ENCODE data around the gene TTBK1. TPM values are rescaled to one million over a fixed set of nuclear protein-coding genes. Genes with fewer than 3 reads are reported as not detected.
"Not testable (repeated sequence)": the region's sequence is repeated elsewhere in the genome, so short reads cannot be mapped to it uniquely, and the experiment has no call there.

Gene TTBK1
- total RNA-seq, 1 experiment from 2014 or later: 0.61 TPM

DNA sequence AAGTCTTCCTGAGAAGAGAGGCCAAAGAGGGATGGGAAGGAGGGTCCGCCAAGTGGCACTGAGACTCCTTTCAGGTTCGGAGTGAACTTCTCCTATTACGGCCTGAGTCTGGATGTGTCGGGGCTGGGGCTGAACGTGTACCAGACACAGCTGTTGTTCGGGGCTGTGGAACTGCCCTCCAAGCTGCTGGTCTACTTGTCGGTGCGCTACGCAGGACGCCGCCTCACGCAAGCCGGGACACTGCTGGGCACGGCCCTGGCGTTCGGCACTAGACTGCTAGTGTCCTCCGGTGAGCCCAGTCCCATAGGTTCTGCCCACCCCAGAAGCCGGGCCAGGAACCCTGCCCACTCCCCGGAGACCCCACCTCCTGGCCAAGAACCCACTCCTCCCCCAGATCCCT is 58.8 kb downstream of the TTBK1 start:
- no peak for TF ChIP-seq CTCF (IDR thresholded peaks at IDR 0.05; ENCODE audit: insufficient read depth in 1 of 2, low read depth in 1 of 2, low read length in 1 of 2, severe bottlenecking in 1 of 2, unreplicated experiment in 1 of 2)
- no peak for DNase-seq
- no peaks in the 10 kb centered on the region for H3K9me3 Mint-ChIP-seq (ENCODE audit: unreplicated experiment)
- Histone ChIP-seq H3K36me3 (ENCODE audit: control insufficient read depth, insufficient read depth, low read length) (no peaks in the 10 kb centered on the region), H3K4me3 (ENCODE audit: low read depth, low read length) (no peak overlapping the region), H3K9me3 (no peaks in the 10 kb centered on the region), H3K27me3 (replicated peaks; ENCODE audit: control insufficient read depth, insufficient read depth, low read length) (no peaks in the 10 kb centered on the region), H3K4me1 (no peaks in the 10 kb centered on the region)
- intact Hi-C loops (cut with micrococcal nuclease; ENCODE audit: unreplicated experiment): no loop called here
- no peak overlapping the region for H3K27ac Mint-ChIP-seq (ENCODE audit: unreplicated experiment)
- ChIA-PET CTCF (no interaction called here), POLR2A (no interaction called here)
- no peaks in the 10 kb centered on the region for H3K27me3 Mint-ChIP-seq (ENCODE audit: insufficient read depth, unreplicated experiment)
- H3K4me3 Mint-ChIP-seq (ENCODE audit: unreplicated experiment): no peak overlapping the region
- H3K4me1 Mint-ChIP-seq (ENCODE audit: low read depth, unreplicated experiment): no peaks in the 10 kb centered on the region
- H3K36me3 Mint-ChIP-seq (ENCODE audit: insufficient read depth, unreplicated experiment): no peaks in the 10 kb centered on the region
- BruUV-seq (replicated peaks): no TSS peak

- CTCF ChIA-PET; H3K4me1 ChIP-seq; POLR2A ChIA-PET; H3K4me1 Mint-ChIP-seq (ENCODE audit: low read depth, unreplicated experiment); H3K9me3 ChIP-seq; H3K27me3 Mint-ChIP-seq (ENCODE audit: insufficient read depth, unreplicated experiment); DNase-seq; H3K9me3 Mint-ChIP-seq (ENCODE audit: unreplicated experiment); BruUV-seq (replicated peaks); H3K36me3 ChIP-seq (ENCODE audit: control insufficient read depth, insufficient read depth, low read length); H3K27ac Mint-ChIP-seq (ENCODE audit: unreplicated experiment); H3K36me3 Mint-ChIP-seq (ENCODE audit: insufficient read depth, unreplicated experiment); intact Hi-C loops (cut with micrococcal nuclease; ENCODE audit: unreplicated experiment); H3K4me3 ChIP-seq (ENCODE audit: low read depth, low read length); H3K4me3 Mint-ChIP-seq (ENCODE audit: unreplicated experiment); H3K27me3 ChIP-seq (replicated peaks; ENCODE audit: control insufficient read depth, insufficient read depth, low read length): not testable (repeated sequence)
Measured at GRCh38 chr6:43303006-43303405, 59.7 kb downstream of the TTBK1 start.

DNA sequence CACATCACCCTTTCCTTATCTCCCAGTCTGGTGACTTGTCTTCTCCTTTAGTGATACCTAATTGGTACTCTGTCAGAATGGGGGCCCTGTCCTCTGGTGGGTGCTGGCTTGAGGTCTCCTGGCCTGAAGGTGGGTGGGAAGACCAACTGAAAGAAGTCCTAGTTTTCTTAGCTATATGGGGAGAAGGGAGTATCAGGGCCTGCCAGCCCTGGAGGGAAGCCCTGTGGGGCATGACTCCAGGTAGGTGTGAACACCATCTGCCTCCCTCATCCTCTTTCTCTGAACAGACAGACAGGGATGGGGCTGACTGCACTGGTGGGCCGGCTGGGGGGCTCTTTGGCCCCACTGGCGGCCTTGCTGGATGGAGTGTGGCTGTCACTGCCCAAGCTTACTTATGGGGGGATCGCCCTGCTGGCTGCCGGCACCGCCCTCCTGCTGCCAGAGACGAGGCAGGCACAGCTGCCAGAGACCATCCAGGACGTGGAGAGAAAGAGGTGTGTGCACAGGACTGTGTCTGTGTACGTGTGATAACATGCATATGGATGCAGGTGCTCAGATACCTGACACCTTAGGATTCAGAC is 60.6 kb downstream of the TTBK1 start:
- Mint-ChIP-seq H3K9me3 (ENCODE audit: unreplicated experiment) (no peaks in the 10 kb centered on the region), H3K27ac (ENCODE audit: unreplicated experiment) (no peak overlapping the region), H3K36me3 (ENCODE audit: insufficient read depth, unreplicated experiment) (no peaks in the 10 kb centered on the region), H3K27me3 (ENCODE audit: insufficient read depth, unreplicated experiment) (no peaks in the 10 kb centered on the region), H3K4me1 (ENCODE audit: low read depth, unreplicated experiment) (no peaks in the 10 kb centered on the region), H3K4me3 (ENCODE audit: unreplicated experiment) (no peak overlapping the region)
- Histone ChIP-seq H3K36me3 (ENCODE audit: control insufficient read depth, insufficient read depth, low read length) (no peaks in the 10 kb centered on the region), H3K27me3 (replicated peaks; ENCODE audit: control insufficient read depth, insufficient read depth, low read length) (no peaks in the 10 kb centered on the region), H3K9me3 (no peaks in the 10 kb centered on the region), H3K4me1 (no peaks in the 10 kb centered on the region), H3K4me3 (ENCODE audit: low read depth, low read length) (no peak overlapping the region)
- no TSS peak for BruUV-seq (replicated peaks)
- ChIA-PET CTCF (no interaction called here), POLR2A (interaction anchor here (0.5 kb wide), 1 partner anchor 118 kb away, joined by 11 read pairs; no protein-coding TSS in a partner anchor)
- DNase-seq: no peak
- intact Hi-C loops (cut with micrococcal nuclease; ENCODE audit: unreplicated experiment): no loop called here
- TF ChIP-seq CTCF (IDR thresholded peaks at IDR 0.05; ENCODE audit: insufficient read depth in 1 of 2, low read depth in 1 of 2, low read length in 1 of 2, severe bottlenecking in 1 of 2, unreplicated experiment in 1 of 2): no peak

- no peaks in the 10 kb centered on the region; the same call in 1 of the 2 replicates for H3K36me3 ChIP-seq (ENCODE audit: control insufficient read depth, insufficient read depth, low read length)
- Mint-ChIP-seq H3K36me3 (ENCODE audit: insufficient read depth, unreplicated experiment) (no peaks in the 10 kb centered on the region), H3K27me3 (ENCODE audit: insufficient read depth, unreplicated experiment) (no peaks in the 10 kb centered on the region), H3K4me1 (ENCODE audit: low read depth, unreplicated experiment) (no peaks in the 10 kb centered on the region), H3K27ac (ENCODE audit: unreplicated experiment) (no peak overlapping the region), H3K9me3 (ENCODE audit: unreplicated experiment) (no peaks in the 10 kb centered on the region), H3K4me3 (ENCODE audit: unreplicated experiment) (no peak overlapping the region)
- CTCF ChIA-PET: no interaction called here
- no peak overlapping the region for H3K4me3 ChIP-seq (ENCODE audit: low read depth, low read length)
- DNase-seq: no peak
- no peaks in the 10 kb centered on the region for H3K4me1 ChIP-seq
- no TSS peak for BruUV-seq (replicated peaks)
- TF ChIP-seq CTCF (IDR thresholded peaks at IDR 0.05; ENCODE audit: insufficient read depth in 1 of 2, low read depth in 1 of 2, low read length in 1 of 2, severe bottlenecking in 1 of 2, unreplicated experiment in 1 of 2): no peak
- POLR2A ChIA-PET: no interaction called here
- H3K27me3 ChIP-seq (replicated peaks; ENCODE audit: control insufficient read depth, insufficient read depth, low read length): no peaks in the 10 kb centered on the region
- no peaks in the 10 kb centered on the region for H3K9me3 ChIP-seq
- intact Hi-C loops (cut with micrococcal nuclease; ENCODE audit: unreplicated experiment): no loop called here
Measured at GRCh38 chr6:43304361-43304760, 61.1 kb downstream of the TTBK1 start.

Measured in Caco-2 (cell line).